Right atrium auricular region (tissue), 2 donors: ENCODE measurements around the gene LAMC2. TPM values are rescaled to one million over a fixed set of nuclear protein-coding genes. Genes with fewer than 3 reads are reported as not detected.
"Not testable (repeated sequence)": the region's sequence is repeated elsewhere in the genome, so short reads cannot be mapped to it uniquely, and the experiment has no call there.

Experiments used
- DNase-seq: peaks from one replicate; pipeline ENCODE4 v3.0.0-alpha.2; 2019; ENCODE audit warnings: low spot score
- H3K27ac ChIP-seq, 2 donors: fragments of 200-600 bp; sonication (generic); 1 replicate in 1 of 2; 2 replicates in 1 of 2; pipeline ENCODE4 v1.5.1; 2016 to 2019
- H3K27me3 ChIP-seq, 2 donors: fragments of 200-600 bp; sonication (generic); one replicate each; pipeline versions ENCODE4 v1.5.1 to v1.6.0; 2017 to 2019
- H3K36me3 ChIP-seq: fragments of 200-600 bp; sonication (generic); one replicate; pipeline ENCODE4 v1.5.1; 2016
- H3K4me1 ChIP-seq, 2 donors: fragments of 200-600 bp; sonication (generic); one replicate each; pipeline versions ENCODE4 v1.5.1 to v1.6.0; 2017 to 2019
- H3K4me3 ChIP-seq, 2 donors: fragments of 200-600 bp; sonication (generic); 1 replicate in 1 of 2; 2 replicates in 1 of 2; pipeline ENCODE4 v1.5.1; 2017 to 2019; ENCODE audit warnings: mild to moderate bottlenecking in 1 of 2, moderate library complexity in 1 of 2
- H3K9me3 ChIP-seq, 2 donors: fragments of 200-600 bp; sonication (generic); one replicate each; pipeline ENCODE4 v1.5.1; 2019
- CTCF ChIP-seq, 2 donors: fragments of 200-600 bp; sonication (generic); IDR thresholded peaks; one replicate each; pipeline ENCODE4 v1.5.1; 2019; ENCODE audit warnings: antibody characterized with exemption in 2 of 2
- total RNA-seq, 2 donors: library from RNA; depleted of rRNA; stranded (reverse); fragments of >200 nt; gene quantifications; one replicate each; pipeline ENCODE4 v1.1.0, GENCODE V29; 2016

The LAMC2 gene
- total RNA-seq, 2 donors from 2014 or later, result 2.6 to 4.9 TPM

- peak overlapping the region; percentile 41 to 80 for H3K27ac ChIP-seq
- peak; percentile 57 for DNase-seq
- H3K4me1 ChIP-seq, result peaks cover 0 to 18% of the 10 kb centered on the region in 2 donors
- H3K4me3 ChIP-seq, result no peak overlapping the region
- H3K36me3 ChIP-seq, result no peaks in the 10 kb centered on the region
- no peaks in the 10 kb centered on the region for H3K9me3 ChIP-seq
- no peak for TF ChIP-seq CTCF (IDR thresholded peaks at IDR 0.05)
- H3K27me3 ChIP-seq, result no peaks in the 10 kb centered on the region
Observed at GRCh38 chr1:183239220-183239742, 53.2 kb downstream of the LAMC2 start.

- DNase-seq, result peak; percentile 73
- no peak for TF ChIP-seq CTCF (IDR thresholded peaks at IDR 0.05)
- no peaks in the 10 kb centered on the region for H3K36me3 ChIP-seq
- no peaks in the 10 kb centered on the region for H3K9me3 ChIP-seq
- peak overlapping the region; percentile 41 to 80 for H3K27ac ChIP-seq
- peaks cover 0 to 20% of the 10 kb centered on the region in 2 donors for H3K4me1 ChIP-seq
- no peaks in the 10 kb centered on the region for H3K27me3 ChIP-seq
- H3K4me3 ChIP-seq, result no peak overlapping the region
Observed at GRCh38 chr1:183239793-183240525, 53.9 kb downstream of the LAMC2 start.

- Histone ChIP-seq H3K27me3 (no peaks in the 10 kb centered on the region), H3K9me3 (no peaks in the 10 kb centered on the region), H3K27ac (peak overlapping the region; percentile 41 to 80), H3K4me1 (peaks cover 0 to 22% of the 10 kb centered on the region in 2 donors), H3K4me3 (no peak overlapping the region), H3K36me3 (no peaks in the 10 kb centered on the region)
- no peak for TF ChIP-seq CTCF (IDR thresholded peaks at IDR 0.05)
- DNase-seq, result no peak
Observed at GRCh38 chr1:183240526-183240825, 54.4 kb downstream of the LAMC2 start.

- H3K9me3 ChIP-seq, H3K36me3 ChIP-seq, H3K27me3 ChIP-seq, H3K4me3 ChIP-seq: not testable (repeated sequence)
- H3K4me1 ChIP-seq, result peaks cover 0 to 22% of the 10 kb centered on the region in 2 donors
- peak overlapping the region; percentile 41 to 80 for H3K27ac ChIP-seq
- peak; percentile 58 for DNase-seq
Observed at GRCh38 chr1:183240853-183241252, 54.8 kb downstream of the LAMC2 start.

GRCh38 chr1:183241471-183241870 lies 55.4 kb downstream of the LAMC2 start:
- Histone ChIP-seq H3K4me1 (peaks cover 0 to 22% of the 10 kb centered on the region in 2 donors), H3K9me3 (no peaks in the 10 kb centered on the region), H3K4me3 (no peak overlapping the region), H3K27ac (peak overlapping the region; percentile 41 to 80), H3K36me3 (no peaks in the 10 kb centered on the region), H3K27me3 (no peaks in the 10 kb centered on the region)
- TF ChIP-seq CTCF (IDR thresholded peaks at IDR 0.05), result no peak
- no peak for DNase-seq

GRCh38 chr1:183242556-183242955 lies 56.5 kb downstream of the LAMC2 start:
- no peaks in the 10 kb centered on the region for H3K9me3 ChIP-seq
- no peak for DNase-seq
- peak overlapping the region; percentile 41 to 80 for H3K27ac ChIP-seq
- H3K36me3 ChIP-seq, result no peaks in the 10 kb centered on the region
- no peaks in the 10 kb centered on the region for H3K27me3 ChIP-seq
- no peak overlapping the region for H3K4me3 ChIP-seq
- peaks cover 0 to 22% of the 10 kb centered on the region in 2 donors for H3K4me1 ChIP-seq
- TF ChIP-seq CTCF (IDR thresholded peaks at IDR 0.05), result no peak
